Measurements from ENCODE around the gene ATRN.

Gene ATRN

DNA sequence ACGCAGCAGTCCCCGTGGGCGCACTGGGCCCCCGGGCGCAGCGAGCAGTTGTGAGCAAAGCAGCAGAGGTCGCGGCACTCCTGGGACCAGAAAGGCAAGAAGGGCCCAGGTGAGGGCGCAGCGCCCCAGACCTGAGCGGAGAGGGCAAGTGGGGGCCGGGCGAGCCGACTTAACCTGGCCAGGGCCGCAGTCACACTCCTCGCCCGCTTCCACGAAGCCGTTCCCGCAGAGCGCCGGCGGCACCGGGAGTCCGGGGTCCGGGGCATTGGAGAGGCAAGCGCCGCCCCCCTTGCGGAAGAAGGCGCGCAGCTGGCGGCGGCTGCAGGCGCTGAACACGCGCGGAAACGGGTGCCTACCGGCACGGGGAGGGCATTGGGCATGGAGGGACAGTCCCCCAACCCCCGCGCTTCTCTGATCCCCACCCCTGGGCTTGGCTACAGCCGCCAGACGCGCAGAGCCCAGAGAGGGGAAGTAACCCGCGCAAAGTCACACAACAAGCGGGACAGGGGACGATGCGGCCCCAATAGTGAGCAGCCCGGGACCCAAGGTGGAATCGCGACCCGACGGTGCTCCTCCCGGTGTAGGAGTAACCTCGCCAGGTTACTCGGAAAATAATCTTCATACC lies 201.8 kb downstream of the ATRN start:
- H3K4me3 Mint-ChIP-seq = peak overlapping the region; percentile 29
- DNase-seq (ENCODE audit: low spot score in 2 of 2) = no peak
- no peak overlapping the region for H3K27ac Mint-ChIP-seq
- ATAC-seq = no peak
- H3K36me3 Mint-ChIP-seq = no peaks in the 10 kb centered on the region
- peaks cover 20% of the 10 kb centered on the region for H3K4me1 Mint-ChIP-seq
- H3K9me3 Mint-ChIP-seq = no peaks in the 10 kb centered on the region

GRCh38 chr20:3673221-3674070 lies 202.6 kb downstream of the ATRN start:
- no peak for ATAC-seq
- no peaks in the 10 kb centered on the region for H3K9me3 Mint-ChIP-seq
- no peak overlapping the region for H3K27ac Mint-ChIP-seq
- DNase-seq (ENCODE audit: low spot score in 2 of 2) = no peak
- peaks cover 20% of the 10 kb centered on the region for H3K4me1 Mint-ChIP-seq
- no peaks in the 10 kb centered on the region for H3K36me3 Mint-ChIP-seq
- H3K4me3 Mint-ChIP-seq = no peak overlapping the region

DNA sequence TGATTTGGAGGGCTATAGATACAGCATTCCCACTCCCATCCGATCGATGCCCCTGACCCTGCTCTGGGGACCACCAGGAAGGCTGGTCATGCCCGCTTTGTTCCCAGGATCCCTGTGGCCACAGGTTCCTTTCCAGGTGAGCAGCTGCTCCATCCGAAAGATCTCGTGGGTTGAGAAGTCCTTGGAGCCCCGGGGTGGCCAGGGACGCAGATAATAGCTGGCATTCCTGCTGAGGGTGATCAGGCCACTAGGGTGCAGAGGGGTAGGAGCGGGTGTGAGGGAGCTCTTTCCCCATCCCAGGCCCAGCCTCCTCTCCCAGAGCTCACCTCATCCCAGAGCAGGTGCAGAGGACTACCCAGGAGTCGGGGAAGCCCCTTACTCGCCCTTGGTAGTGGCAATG lies 203.6 kb downstream of the ATRN start:
- Mint-ChIP-seq H3K27ac (no peak overlapping the region), H3K4me3 (no peak overlapping the region), H3K9me3 (no peaks in the 10 kb centered on the region), H3K4me1 (peaks cover 20% of the 10 kb centered on the region), H3K36me3 (no peaks in the 10 kb centered on the region)
- no peak for ATAC-seq
- DNase-seq (ENCODE audit: low spot score in 2 of 2) = no peak

DNA sequence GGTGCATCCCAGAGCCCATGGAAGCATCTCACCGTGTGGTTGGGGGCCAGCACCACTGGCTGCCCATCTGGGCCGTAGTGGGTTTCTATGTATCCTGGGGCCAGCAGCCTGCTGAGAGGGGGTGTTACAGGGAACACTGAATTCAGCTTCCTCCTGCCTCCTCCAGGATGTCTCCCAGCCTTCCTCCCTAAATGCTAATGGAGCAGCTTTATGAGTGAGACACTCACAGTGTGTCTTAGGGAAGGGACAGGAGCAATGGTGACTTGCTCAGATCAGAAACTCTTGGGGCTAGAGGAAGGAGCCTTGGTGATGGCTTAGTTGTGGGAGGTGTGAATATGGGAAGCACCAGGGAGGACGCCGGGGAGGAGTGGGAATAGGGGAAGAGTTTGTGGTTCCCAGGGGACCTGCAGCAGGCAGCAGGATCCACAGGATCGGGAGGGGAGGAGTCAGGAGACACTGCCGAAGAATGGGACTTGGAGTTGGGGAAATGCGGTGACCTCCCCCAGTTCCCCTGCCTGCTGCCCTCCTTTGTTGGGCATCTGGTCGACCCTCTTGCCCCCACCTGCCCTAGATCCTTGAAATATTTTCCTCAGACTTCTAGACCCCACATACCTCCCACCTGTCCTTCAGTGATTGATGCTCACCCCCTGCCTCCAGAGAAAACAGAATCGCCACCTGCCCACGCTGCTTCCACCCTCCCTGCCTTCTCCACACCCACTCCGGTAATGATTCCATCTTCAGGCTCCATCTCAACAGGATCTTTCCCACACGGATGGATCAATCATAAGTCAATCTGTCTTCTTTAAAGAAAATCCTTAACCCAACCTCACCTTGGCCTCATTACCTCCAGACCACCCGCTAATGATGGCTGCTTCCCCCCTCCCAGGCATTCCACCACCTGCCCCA lies 204.4 kb downstream of the ATRN start:
- H3K4me3 Mint-ChIP-seq = no peak overlapping the region
- no peaks in the 10 kb centered on the region for H3K9me3 Mint-ChIP-seq
- H3K4me1 Mint-ChIP-seq = peaks cover 12% of the 10 kb centered on the region
- no peak for ATAC-seq
- no peak overlapping the region for H3K27ac Mint-ChIP-seq
- DNase-seq (ENCODE audit: low spot score in 2 of 2) = no peak
- H3K36me3 Mint-ChIP-seq = no peaks in the 10 kb centered on the region

- Mint-ChIP-seq H3K27ac (no peak overlapping the region), H3K4me3 (no peak overlapping the region), H3K4me1 (peaks cover 15% of the 10 kb centered on the region), H3K36me3 (no peaks in the 10 kb centered on the region), H3K9me3 (no peaks in the 10 kb centered on the region)
- no peak for ATAC-seq
- DNase-seq (ENCODE audit: low spot score in 2 of 2) = no peak
Observed at GRCh38 chr20:3677733-3678132, 206.9 kb downstream of the ATRN start.

DNA sequence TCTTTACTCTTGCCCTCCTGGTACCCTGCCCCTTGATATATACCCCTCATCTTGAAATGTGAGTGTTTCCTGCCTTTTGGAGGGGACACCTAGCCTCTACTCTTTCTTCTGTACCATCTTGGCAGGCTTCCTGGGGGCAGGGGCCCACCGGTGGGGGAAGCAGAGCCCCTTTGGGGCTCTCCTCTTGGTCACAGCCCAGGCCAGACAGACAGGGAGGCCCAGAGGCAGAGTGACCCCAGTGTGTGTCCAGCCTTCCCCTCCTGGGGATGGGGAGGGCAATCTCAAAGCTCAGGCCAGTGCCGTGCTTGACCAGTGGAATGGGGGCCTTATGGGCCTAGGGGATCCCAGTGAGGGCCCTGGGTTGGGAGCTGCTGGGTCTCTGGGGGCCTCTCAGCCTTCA lies 207.4 kb downstream of the ATRN start:
- H3K4me3 Mint-ChIP-seq = no peak overlapping the region
- peaks cover 15% of the 10 kb centered on the region for H3K4me1 Mint-ChIP-seq
- no peaks in the 10 kb centered on the region for H3K36me3 Mint-ChIP-seq
- DNase-seq (ENCODE audit: low spot score in 2 of 2) (no peak), ATAC-seq (no peak)
- H3K27ac Mint-ChIP-seq = no peak overlapping the region
- no peaks in the 10 kb centered on the region for H3K9me3 Mint-ChIP-seq

GRCh38 chr20:3678856-3679720 lies 208.3 kb downstream of the ATRN start:
- DNase-seq (ENCODE audit: low spot score in 2 of 2) (no peak), ATAC-seq (no peak)
- H3K36me3 Mint-ChIP-seq = no peaks in the 10 kb centered on the region
- peaks cover 15% of the 10 kb centered on the region for H3K4me1 Mint-ChIP-seq
- H3K9me3 Mint-ChIP-seq = no peaks in the 10 kb centered on the region
- no peak overlapping the region for H3K4me3 Mint-ChIP-seq
- no peak overlapping the region for H3K27ac Mint-ChIP-seq

- Mint-ChIP-seq H3K9me3 (no peaks in the 10 kb centered on the region), H3K4me1 (peaks cover 15% of the 10 kb centered on the region), H3K4me3 (no peak overlapping the region), H3K27ac (no peak overlapping the region), H3K36me3 (no peaks in the 10 kb centered on the region)
- no peak for DNase-seq (ENCODE audit: low spot score in 2 of 2)
- no peak for ATAC-seq
Observed at GRCh38 chr20:3679749-3680700, 209.2 kb downstream of the ATRN start.

- H3K36me3 Mint-ChIP-seq = no peaks in the 10 kb centered on the region
- peaks cover 15% of the 10 kb centered on the region for H3K4me1 Mint-ChIP-seq
- DNase-seq (ENCODE audit: low spot score in 2 of 2) = no peak
- H3K9me3 Mint-ChIP-seq = no peaks in the 10 kb centered on the region
- no peak overlapping the region for H3K27ac Mint-ChIP-seq
- no peak for ATAC-seq
- H3K4me3 Mint-ChIP-seq = no peak overlapping the region
Observed at GRCh38 chr20:3680701-3681351, 210.0 kb downstream of the ATRN start.

GRCh38 chr20:3681352-3681930 lies 210.6 kb downstream of the ATRN start:
- Mint-ChIP-seq H3K9me3 (no peaks in the 10 kb centered on the region), H3K27ac (no peak overlapping the region), H3K36me3 (no peaks in the 10 kb centered on the region), H3K4me3 (no peak overlapping the region), H3K4me1 (peaks cover 13% of the 10 kb centered on the region)
- no peak for DNase-seq (ENCODE audit: low spot score in 2 of 2)
- no peak for ATAC-seq

DNA sequence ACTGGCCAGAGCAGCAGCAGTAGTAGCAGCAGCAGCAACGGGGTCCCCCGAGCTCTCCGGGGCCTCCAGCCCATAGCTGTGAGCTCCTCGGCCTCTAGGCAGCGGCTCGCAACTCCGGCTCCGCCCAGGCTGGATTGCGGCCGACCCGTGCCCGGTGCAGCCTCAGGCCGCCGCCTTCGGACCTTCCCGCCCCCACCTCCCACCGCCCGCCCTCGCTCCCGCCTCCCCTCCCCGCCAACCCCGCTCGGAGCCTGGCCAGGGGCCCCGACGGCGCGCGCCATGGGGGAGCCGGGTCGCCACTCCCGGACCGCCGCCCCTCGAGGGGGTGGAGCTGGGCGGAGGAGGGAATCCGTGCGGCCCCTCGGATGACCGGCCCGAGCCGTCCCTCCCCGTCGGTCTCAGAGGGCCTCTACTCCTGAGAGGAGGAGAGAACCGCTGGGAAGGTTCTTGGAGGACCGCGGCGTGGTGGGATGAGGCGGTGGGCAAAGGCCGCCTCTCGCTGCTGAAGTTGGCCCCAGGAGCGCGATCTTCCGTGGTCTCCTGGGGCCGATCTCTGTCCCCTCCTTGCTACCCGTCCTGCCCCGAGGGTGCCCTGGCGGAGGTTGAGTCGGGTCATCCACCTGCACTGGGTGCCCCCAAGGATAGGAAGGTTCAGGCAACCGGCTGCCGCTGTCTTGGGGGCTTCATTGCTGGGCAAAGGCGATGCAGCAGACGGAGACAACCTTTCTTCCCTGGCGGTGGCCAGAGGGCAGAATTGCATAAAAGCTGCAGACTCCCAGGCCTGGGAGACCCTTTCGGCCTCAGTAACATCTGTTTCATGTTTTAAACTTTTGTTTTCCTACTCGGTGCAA lies 211.3 kb downstream of the ATRN start, which contains the start of gene ADAM33:
Gene ADAM33, minus strand, starts transcription at position 80 of the 851 bp plus-strand sequence. Its CDS starts 6 bp downstream, at position 74.
- no peaks in the 10 kb centered on the region for H3K36me3 Mint-ChIP-seq
- ATAC-seq (no peak), DNase-seq (ENCODE audit: low spot score in 2 of 2) (no peak)
- no peaks in the 10 kb centered on the region for H3K9me3 Mint-ChIP-seq
- no peak within 1 kb of the TSS for H3K27ac Mint-ChIP-seq
- H3K4me1 Mint-ChIP-seq = peaks cover 7% of the 10 kb centered on the region
- no peak within 1 kb of the TSS for H3K4me3 Mint-ChIP-seq

- no peak for DNase-seq (ENCODE audit: low spot score in 2 of 2)
- peaks cover 7% of the 10 kb centered on the region for H3K4me1 Mint-ChIP-seq
- no peaks in the 10 kb centered on the region for H3K9me3 Mint-ChIP-seq
- no peak for ATAC-seq
- no peaks in the 10 kb centered on the region for H3K36me3 Mint-ChIP-seq
- H3K27ac Mint-ChIP-seq = no peak overlapping the region
- no peak overlapping the region for H3K4me3 Mint-ChIP-seq
Observed at GRCh38 chr20:3685341-3685740, 214.5 kb downstream of the ATRN start.
